GM23248 (cell line): ENCODE results near the gene SLITRK6.

ENCODE experiments used
- EZH2 ChIP-seq: fragments of 200-600 bp; sonication (generic); IDR thresholded peaks from 2 replicates; pipeline ENCODE4 v1.6.1; 2018; ENCODE audit warnings: antibody characterized with exemption, mild to moderate bottlenecking; ENCODE audit not compliant: insufficient read depth, poor library complexity, severe bottlenecking
- EZH2phosphoT487 ChIP-seq: fragments of 200-600 bp; sonication (generic); IDR thresholded peaks from 2 replicates; pipeline ENCODE4 v1.6.1; 2018; ENCODE audit warnings: antibody characterized with exemption, moderate library complexity, mild to moderate bottlenecking, low read depth; ENCODE audit not compliant: insufficient read depth

- TF ChIP-seq EZH2 (no peak), EZH2phosphoT487 (no peak)
Measured at GRCh38 chr13:85828094-85828684, 29.0 kb upstream of the SLITRK6 start.
